ENCODE measurements around the gene ZDHHC5.
"Not testable (repeated sequence)": the region's sequence is repeated elsewhere in the genome, so short reads cannot be mapped to it uniquely, and the experiment has no call there.

The ZDHHC5 gene

GRCh38 chr11:57644748-57645688 lies 22.9 kb upstream of the ZDHHC5 start:
- DNase-seq = peak; percentile 54

GRCh38 chr11:57645689-57646085 lies 22.2 kb upstream of the ZDHHC5 start:
- no peak for DNase-seq

- peak; percentile 37 for DNase-seq
Measured at GRCh38 chr11:57646194-57646798, 21.6 kb upstream of the ZDHHC5 start.

- no peak for DNase-seq
Measured at GRCh38 chr11:57646799-57647303, 21.1 kb upstream of the ZDHHC5 start.

GRCh38 chr11:57647372-57647771 lies 20.5 kb upstream of the ZDHHC5 start:
- no peak for DNase-seq

- DNase-seq = no peak
Measured at GRCh38 chr11:57647960-57648800, 19.7 kb upstream of the ZDHHC5 start.

GRCh38 chr11:57648801-57649735 lies 18.8 kb upstream of the ZDHHC5 start:
- no peak for DNase-seq

GRCh38 chr11:57649826-57650738 lies 17.8 kb upstream of the ZDHHC5 start, which contains the start of gene YPEL4:
Gene YPEL4, minus strand, starts transcription at chr11:57649912. Its CDS starts 2,805 bp downstream, at chr11:57647107.
- peak; percentile 11 for DNase-seq

- DNase-seq = no peak
Measured at GRCh38 chr11:57650739-57651090, 17.2 kb upstream of the ZDHHC5 start.

GRCh38 chr11:57651408-57651807 lies 16.5 kb upstream of the ZDHHC5 start:
- DNase-seq = no peak

GRCh38 chr11:57652230-57652629 lies 15.7 kb upstream of the ZDHHC5 start:
- DNase-seq = not testable (repeated sequence)

- no peak for DNase-seq
Measured at GRCh38 chr11:57652662-57653061, 15.3 kb upstream of the ZDHHC5 start.

GRCh38 chr11:57653163-57653562 lies 14.8 kb upstream of the ZDHHC5 start:
- DNase-seq = no peak

- no peak for DNase-seq
Measured at GRCh38 chr11:57656885-57657193, 11.1 kb upstream of the ZDHHC5 start.

- peak; percentile 96 for DNase-seq
Measured at GRCh38 chr11:57657194-57658022, 10.5 kb upstream of the ZDHHC5 start, which contains the start of gene CLP1. Gene CLP1, plus strand, starts transcription at chr11:57657762. Its CDS starts 1,715 bp downstream, at chr11:57659477.

- DNase-seq = no peak
Measured at GRCh38 chr11:57658023-57658361, 9.9 kb upstream of the ZDHHC5 start.

GRCh38 chr11:57659669-57660068 lies 8.2 kb upstream of the ZDHHC5 start:
- DNase-seq = no peak

- no peak for DNase-seq
Measured at GRCh38 chr11:57662893-57663292, 5.0 kb upstream of the ZDHHC5 start.

GRCh38 chr11:57663975-57664374 lies 3.9 kb upstream of the ZDHHC5 start:
- DNase-seq = no peak

GRCh38 chr11:57667117-57667735 lies 688 bp upstream of the ZDHHC5 start:
- peak; percentile 99 for DNase-seq
